GM19023 (cell line): Measurements from ENCODE around the gene CSNK1A1.

Source experiments
- ATAC-seq: cut with Tn5 transposase; IDR thresholded peaks from one replicate; pipeline ENCODE4 v1.9.1; 2021; ENCODE audit warnings: mild to moderate bottlenecking, moderate library complexity; ENCODE audit not compliant: unreplicated experiment

CSNK1A1 gene

DNA sequence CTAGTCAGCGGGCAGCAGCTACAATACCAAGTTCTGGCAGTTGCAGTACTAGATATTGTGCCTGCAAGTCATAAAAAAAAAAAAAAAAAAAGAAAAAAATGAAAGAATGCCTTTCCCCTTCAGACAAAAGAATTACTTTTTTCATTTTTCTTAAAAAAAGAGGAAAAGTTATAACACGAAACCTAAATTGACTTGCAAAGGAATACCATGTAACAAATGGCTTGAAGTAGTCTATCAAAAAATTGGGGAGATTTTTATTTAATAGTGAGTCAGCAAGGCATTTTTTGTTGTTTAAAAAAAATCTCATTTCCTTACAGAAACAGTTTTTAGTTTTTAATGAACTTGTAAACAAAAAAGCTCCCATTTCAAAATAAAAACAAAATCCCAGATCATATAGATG, 55.6 kb downstream of the CSNK1A1 start:
- ATAC-seq, result no peak

DNA sequence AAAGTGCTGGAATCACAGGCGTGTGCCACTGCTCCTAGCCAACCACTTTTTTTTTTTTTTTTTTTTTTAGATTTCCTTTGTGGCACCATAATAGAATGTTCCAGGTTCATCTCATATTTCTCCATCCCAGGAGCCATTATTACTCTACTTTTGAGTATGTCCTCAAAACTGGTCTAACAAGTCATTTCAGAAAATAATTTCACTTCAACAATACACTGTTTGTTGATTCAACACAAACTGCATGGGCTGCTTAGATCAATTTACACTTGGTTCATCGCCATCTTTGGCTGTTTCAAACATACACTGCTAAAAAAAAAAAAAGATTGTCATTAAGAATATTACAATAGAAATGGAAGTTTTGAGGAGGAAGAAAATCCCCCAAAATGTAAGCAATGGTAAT, 57.9 kb downstream of the CSNK1A1 start:
- ATAC-seq, result no peak

DNA sequence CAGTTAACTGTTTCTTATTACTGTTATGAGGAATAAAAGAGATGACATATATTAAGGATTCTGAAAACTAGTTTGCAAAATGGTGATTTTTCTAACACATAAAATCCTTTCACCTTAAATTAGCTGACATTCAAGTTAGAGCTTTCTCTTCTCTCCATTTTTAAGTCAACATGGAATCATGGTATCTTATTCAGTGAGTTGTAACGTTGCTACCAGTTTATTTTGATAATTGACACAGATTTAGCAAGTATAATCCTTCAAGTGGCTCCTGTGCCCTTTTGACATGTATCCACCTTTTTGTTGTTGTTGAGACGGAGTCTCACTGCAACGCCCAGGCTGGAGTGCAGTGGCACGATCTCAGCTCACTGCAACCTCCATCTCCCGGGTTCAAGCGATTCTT, 58.5 kb downstream of the CSNK1A1 start:
- no peak for ATAC-seq

DNA sequence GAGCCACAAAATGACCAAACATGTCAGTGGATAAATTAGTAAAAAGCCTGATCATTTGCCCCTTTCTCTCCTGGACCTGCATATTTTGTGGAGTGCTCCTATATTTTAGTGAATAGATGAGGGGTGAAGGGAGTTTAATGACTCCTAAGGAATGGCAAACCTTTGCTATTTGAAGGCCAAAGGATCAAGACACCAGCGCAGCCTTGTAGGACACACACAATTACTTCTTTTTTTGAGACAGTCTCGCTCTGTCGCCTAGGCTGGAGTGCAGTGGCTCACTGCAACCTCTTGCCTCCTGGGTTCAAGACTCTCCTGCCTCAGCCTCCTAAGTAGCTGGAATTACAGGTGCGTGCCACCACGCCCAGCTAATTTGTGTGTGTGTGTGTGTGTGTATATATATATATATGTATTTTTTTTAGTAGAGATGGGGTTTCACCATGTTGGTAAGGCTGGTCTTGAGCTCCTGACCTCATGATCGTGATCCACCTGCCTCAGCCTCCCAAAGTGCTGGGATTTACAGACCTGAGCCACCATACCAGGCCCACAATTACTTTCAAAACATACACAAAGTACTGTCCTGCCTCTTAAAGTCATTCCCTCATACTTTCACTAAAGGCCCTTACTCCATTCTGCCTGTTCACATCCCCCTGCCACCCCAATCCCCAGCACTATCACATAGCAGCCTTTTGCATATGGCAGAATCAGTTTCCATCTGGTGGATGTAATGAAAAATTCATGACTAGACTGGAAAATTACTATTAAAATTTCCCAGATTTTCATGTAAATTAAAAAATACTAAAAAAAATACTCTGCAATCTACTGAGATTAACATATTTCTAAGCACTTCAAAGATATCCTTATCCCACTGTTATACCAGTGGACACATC, 60.4 kb downstream of the CSNK1A1 start:
- no peak for ATAC-seq

DNA sequence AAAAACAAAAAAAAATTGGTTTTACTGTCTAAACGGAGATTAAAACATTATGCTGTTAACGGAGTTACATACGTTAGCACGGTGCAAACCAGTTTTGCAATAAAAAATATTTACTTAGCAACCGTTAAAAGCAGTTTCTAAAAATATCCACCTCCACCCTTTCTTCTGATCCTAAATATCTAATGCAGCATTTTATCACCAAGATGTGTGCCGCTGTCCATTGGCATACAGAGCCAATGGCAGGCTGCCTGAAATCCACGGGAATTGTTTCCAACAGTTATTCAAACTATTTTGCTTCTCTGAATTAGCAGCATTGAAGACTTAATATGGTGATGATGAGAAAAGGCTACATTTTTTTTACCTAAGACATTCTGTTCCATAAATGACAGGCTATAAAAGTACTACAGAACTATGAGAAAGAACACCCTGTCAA, 61.6 kb downstream of the CSNK1A1 start:
- no peak for ATAC-seq

DNA sequence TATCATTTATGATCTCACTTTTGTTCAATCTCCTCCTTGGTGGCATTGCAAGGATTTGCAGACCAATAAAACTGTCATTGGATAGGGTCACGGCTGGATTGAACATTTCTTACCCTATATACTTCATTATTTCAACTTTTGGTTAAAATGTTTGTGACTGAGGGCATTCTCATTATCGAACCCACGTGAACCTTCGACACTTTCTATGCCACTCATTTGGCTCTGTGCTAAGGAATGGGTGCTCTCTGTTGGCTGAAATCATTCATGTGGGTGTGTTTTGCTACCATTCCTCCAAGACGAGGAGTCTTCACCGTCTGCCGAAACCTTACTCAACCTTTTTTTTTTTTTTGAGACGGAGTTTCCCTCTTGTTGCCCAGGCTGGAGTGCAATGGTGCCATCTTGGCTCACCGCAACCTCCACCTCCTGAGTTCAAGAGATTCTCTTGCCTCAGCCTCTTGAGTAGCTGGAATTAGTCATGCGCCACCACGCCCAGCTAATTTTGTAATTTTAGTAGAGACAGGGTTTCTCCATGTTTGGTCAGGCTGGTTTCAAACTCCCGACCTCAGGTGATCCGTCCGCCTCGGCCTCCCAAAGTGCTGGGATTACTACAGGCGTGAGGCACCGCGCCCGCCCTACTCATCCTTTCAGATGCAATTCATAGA, 62.5 kb downstream of the CSNK1A1 start:
- no peak for ATAC-seq

DNA sequence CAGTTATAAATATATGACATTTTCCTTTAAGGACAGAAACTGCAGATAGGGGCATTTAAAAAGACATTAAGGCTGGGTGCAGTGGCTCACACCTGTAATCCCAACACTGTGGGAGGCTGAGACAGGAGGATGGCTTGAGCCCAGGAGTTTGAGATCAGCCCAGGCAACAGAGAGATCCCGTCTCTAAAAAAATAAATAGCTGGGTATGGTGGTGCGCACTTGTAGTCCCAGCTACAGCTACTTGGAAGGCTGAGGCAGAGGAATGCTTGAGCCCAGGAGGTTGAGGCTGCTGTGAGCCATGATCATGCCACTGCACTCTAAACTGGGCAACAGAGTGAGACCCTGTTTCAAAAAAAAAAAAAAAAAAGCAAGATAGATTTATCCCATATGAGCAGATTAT, 63.6 kb downstream of the CSNK1A1 start:
- ATAC-seq, result no peak

DNA sequence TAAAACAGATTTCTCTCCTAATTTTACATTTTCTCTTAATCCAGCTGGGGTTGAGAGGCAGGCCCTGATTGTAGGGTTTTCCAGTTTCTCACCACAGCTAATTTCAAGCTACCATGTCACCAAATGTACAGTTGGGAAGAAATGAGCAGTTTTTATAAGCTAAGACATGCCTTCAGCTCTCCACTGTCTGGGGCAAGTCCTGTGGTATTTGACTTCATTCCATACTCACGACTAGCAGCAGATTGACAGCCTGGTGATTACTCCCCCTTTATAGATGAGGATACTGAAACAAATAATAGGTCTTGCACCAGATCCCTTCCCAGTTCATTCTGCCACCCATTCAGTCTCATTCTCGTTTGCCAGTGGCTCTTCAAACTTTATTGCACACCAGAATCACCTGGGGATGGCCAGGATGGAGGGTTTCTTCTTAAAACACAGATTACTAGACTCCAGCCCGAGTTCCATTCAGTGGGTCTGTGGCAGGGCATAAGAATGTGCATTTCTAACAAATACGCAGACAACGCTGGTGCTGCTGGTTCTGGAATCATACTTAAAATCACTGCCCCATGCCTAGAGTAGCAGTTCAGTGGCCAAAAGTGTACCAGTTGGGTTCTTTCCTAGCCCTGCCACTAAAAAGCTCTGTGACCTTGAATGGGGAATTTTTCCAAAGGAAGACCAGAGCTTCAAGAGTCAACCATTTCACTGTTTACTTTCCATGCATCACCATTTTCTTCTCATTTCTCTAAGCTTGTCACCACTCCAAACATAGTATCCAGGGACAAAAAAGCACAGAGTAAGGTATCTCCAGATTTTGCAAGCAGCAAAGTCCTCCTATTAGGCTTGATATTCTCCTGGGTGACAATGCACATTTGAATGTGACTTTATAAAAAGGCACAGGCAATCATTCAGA, 64.3 kb downstream of the CSNK1A1 start:
- no peak for ATAC-seq

DNA sequence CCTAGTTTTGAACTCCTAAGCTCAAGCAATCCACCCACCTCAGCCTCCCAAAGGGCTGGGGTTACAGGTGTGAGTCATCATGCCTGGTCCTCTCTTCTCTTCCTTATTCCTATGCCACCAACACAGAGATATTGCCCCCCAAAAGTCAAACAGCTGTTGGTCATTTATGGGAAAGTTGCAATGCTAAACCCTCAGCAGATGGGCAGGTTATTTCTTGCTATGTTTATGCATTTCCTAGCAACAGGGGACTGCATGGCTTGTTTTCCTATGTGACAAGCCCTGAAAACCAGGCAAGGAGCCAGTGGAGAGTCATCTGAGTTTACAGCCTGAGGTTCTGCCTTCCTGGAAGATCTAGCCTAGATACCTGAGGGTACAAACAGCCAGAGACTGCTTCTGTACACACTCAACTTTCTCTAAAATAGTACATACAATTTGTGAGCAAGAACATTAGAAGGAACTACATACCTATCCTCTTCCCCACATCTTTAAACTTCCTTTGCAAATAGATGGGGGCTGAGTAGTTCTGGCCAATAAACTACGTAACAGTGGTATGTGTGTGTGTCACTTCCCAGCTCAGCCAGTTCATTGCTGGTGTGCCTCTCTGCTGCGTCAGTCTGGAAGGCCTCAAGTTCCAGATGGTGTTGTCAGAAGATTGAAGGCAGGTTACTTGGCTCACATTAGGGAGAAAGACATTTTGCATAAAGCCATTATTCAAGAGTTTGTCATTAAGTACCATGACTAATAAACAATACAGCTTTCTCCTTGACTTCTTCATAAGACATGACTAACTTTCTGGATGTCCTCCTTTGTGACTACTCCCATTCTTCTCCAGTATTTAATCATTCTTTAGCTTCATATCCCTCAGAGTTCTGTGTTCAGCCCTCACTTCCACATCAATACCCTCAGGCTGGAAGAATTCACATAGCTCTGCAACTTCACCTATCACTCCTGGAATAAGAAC, 65.3 kb downstream of the CSNK1A1 start:
- ATAC-seq, result no peak

DNA sequence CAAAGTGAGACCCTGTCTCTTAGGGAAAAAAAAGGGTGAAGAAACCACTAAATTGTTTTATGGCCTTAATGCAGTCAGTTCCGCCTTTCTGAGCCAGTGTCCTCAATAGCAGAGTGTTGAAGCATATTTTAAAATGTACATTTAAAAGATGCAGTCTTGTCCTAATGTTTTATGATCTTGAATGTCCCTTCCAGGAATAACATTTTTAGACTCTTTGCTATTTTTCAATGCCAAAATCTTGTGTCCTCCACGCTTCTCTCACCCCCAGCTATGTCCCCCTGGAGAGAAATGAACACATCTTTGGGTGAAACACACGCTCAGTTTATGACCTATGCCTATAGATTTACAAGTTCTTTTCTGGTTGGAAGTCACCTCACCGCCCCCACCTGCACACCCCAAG, 69.8 kb downstream of the CSNK1A1 start:
- ATAC-seq, result no peak

DNA sequence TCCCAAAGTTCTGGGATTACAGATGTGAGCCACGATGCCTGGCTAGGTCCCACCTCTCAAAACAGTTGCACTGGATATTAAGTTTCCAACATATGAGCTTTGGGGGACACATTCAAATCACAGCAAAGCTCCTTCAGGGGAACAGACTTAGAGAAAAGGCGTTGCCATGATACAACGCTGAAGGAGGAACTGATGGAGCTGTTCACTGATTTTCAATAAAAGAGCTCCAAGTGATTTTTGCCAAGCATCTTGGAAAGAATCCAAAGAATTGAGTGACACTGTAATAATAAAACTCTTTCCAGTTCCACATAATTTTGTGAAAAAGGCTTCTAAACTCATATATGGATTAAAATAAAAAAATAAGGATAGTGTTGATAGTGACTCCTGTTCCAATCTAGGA, 72.5 kb downstream of the CSNK1A1 start:
- ATAC-seq, result no peak

DNA sequence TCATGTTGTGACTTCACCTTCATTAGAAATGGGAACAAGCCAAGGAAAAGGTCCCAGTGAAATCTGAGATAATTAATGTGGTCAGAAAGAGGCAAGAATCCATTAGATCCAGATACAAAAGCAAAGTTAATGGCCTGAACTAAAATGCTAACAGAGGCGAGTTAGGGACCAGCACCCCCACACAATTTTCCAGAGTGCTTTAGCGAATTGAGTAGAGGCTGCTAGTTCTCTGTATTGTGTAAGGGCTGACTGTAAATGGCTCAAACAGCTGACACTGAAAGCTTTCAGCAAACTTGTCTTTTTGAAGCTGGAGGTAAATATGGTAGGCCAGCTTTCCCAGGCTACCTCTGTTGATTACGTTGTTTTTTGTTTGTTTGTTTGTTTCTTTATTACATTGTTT, 75.5 kb downstream of the CSNK1A1 start:
- ATAC-seq, result no peak

DNA sequence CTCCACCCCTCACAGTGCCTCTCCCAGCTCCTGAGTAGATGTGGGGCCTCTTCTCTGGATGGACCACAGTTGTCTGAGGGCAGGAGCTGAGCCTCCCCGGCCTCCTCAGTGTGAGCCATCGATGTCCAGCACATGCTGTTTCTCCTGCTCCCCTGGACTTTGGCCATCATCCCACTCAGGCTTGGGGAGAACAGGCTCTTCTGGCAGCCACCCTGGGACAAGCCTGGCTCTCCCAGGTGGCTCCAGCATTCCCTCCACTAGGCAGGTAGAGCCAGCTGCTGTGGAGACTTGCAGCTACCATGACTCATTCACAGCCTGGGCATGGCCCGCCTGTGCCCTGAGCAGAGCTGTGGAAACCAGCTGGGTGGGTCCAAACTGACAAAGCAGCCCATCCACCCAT, 77.0 kb downstream of the CSNK1A1 start:
- ATAC-seq, result no peak

DNA sequence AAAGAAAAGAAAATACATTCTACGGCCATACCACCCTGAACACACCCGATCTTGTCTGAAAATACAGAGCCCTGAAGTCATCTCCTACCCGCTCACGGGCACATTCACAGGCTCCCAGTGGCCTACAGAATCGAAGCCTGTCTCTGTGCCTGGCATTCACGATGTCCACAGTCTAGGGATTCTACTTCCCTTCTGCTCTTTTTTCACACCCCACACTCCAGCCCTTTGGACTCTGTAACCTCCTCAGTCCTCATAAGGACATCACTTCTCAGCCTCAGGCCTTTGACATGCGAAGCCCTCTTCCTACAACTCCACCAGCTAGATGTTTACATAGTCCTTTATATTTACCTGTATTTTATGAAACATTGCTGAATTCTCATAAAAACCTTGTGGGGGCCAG, 77.8 kb downstream of the CSNK1A1 start:
- ATAC-seq, result no peak

DNA sequence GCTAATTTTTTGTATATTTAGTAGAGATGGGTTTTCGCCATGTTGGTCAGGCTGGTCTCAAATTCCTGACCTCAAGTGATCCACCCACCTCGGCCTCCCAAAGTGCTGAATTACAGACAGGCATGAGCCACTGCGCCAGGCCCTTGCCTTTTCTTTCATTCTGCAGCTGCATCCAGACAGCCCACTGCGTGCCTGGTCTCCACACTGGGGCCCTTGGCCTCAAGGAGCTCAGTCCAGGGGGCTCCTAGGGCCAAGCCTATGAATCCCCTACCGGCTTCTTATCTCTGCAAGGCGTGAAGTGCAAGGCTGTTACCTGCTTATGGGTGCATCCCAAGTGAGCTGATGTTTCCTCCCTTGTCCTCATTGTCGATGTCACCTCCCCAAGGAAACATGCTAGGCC, 78.8 kb downstream of the CSNK1A1 start:
- no peak for ATAC-seq

DNA sequence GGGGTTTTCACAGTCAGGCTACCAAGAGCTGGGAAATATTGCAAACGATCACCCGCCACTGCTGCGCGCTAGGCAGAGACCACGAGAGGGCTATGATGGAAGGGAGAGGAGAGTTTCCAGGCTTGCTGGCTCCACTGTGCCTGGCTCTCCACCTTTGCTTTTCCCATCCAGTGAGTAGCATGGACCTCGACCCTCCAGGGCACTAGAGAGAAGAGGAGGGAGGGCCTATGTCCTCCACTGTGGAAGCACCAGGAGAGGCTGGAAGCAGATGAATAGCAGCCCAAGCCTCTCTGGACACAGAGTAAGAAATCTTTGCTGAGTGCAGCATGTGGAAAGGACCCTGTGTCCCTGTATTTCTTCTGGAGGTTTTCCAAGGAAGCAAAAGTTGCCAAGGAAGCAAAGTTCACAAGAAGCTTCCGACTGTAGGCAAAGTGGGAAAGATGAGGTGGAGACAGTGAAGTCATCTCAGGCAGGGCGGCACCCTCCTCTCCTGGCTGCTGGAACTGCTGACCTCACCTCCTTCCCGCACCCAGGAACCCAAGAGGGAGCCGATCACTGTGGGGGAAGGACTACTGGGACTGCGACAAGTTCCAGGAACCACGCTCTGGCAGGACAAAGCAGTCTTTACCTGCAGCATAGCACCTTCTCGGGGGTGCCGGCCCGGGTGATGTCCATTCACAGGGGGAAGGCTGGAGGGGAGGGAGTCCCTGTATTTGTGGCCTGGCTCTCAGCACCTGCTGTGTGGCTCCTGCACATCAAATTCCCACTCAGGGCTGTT, 79.6 kb downstream of the CSNK1A1 start:
- no peak for ATAC-seq

DNA sequence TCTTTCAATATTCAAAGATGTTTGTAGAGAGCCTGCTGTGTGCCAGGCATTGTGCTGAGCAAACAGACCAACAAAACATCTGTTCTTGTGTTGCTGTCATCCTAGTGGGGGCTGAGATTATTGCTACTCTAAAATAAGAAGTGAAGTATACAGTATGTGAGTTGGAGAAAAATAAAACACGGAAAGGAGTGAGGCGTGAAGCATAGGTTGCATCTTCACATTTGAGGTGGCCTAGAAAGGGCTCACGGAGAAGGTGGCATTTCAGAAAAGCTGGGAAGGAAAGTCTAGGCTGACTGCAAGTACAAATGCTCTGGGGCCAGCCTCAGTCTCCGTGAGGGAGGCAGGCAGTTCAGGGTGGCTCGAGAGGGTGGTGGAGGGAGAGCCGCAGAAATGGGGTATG, 80.3 kb downstream of the CSNK1A1 start:
- no peak for ATAC-seq

DNA sequence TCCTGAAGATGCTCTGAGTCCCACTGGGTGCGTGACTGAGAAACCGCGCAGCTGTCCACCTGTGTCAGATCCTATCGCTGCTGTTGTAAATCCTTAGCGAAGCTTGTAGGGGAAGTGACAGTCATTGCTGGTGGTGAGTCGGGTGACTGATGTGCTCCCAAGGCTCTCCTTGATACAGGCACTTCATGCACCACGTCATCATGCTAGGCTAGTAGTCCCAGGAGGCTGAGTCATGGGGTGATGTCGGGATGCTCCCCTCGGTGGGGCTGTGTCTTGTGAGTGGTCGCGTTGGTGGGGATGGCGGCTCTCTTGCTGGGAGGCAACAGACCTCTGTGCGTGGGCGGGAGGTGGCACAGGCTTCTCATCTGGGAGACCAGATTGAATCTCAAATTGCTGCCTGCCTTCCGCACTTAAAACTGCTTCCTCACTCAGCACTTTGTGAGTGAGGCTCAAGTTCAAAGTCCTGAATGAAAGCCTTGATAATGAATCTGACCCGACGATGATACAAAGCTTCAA, 84.7 kb downstream of the CSNK1A1 start:
- no peak for ATAC-seq

DNA sequence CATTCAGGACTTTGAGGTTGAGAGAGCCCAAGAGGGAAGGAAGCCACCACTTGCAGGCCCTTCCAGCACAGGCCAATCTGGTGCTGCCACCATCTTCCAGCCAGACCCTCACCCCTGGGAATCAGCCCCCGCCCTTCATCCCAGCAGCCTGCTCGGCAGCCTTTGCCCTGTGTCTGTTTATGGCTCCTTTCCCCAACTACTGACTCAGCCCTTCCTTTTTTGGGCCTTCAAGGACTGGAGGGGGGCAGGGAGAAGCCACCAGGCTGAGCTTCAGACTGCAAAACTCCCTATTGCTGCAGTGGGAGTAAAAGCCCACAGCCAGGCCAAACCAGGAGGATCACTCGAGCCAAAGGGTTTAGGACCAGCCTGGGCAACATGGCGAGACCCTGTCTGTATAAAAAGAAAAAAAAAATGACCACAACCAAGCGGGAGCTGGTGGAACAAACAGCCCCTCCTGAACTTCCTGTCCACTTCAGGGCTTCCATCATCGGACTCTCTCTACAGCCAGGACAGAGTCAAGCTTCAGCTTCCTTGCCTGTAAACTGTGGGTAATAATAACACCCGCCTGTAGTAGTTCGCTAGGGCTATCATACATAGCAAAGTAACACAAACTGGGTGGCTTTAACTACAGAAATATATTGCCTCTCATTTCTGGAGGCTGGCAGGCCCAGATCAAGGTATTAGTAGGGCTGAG, 86.3 kb downstream of the CSNK1A1 start:
- no peak for ATAC-seq
